GM23338 (cell line): Measurements from ENCODE around the gene OR2H1. TPM values are rescaled to one million over a fixed set of nuclear protein-coding genes. Genes with fewer than 3 reads are reported as not detected.

Experiments used
- ATAC-seq: fragments of 200-7000 bp; cut with Tn5 transposase; 3 replicates; pipeline ENCODE4 v1.9.1; 2020
- DNase-seq: peaks from one replicate; pipeline ENCODE4 v3.0.0-alpha.2; 2015; ENCODE audit warnings: low spot score
- H2AFZ ChIP-seq: fragments of 200-600 bp; sonication (generic); 2 replicates; pipeline ENCODE4 v1.8.0; 2016; ENCODE audit warnings: antibody characterized with exemption, mild to moderate bottlenecking, moderate library complexity
- H3F3A ChIP-seq: fragments of 200-600 bp; sonication (generic); replicated peaks from 2 replicates; pipeline ENCODE4 v1.8.0; 2017; ENCODE audit warnings: antibody characterized with exemption, mixed run types, low read depth
- H3K27ac ChIP-seq: fragments of 200-600 bp; sonication (generic); 2 replicates; pipeline ENCODE4 v1.6.1; 2016; ENCODE audit warnings: low read depth
- H3K27me3 ChIP-seq: fragments of 200-600 bp; sonication (generic); 2 replicates; pipeline ENCODE4 v1.8.0; 2016; ENCODE audit warnings: mild to moderate bottlenecking, mixed run types, moderate library complexity; ENCODE audit not compliant: insufficient read depth
- H3K36me3 ChIP-seq: fragments of 200-600 bp; sonication (generic); 2 replicates; pipeline ENCODE4 v1.8.0; 2016; ENCODE audit warnings: mild to moderate bottlenecking; ENCODE audit not compliant: insufficient read depth
- H3K4me1 ChIP-seq: fragments of 200-600 bp; sonication (generic); 2 replicates; pipeline ENCODE4 v1.8.0; 2016; ENCODE audit warnings: mild to moderate bottlenecking, moderate library complexity; ENCODE audit not compliant: insufficient read depth
- H3K4me2 ChIP-seq: fragments of 200-600 bp; sonication (generic); 2 replicates; pipeline ENCODE4 v1.7.1; 2017; ENCODE audit warnings: mixed run types
- H3K4me3 ChIP-seq: fragments of 200-600 bp; sonication (generic); 2 replicates; pipeline ENCODE4 v1.6.1; 2016; ENCODE audit warnings: mixed run types
- H3K79me2 ChIP-seq: fragments of 200-600 bp; sonication (generic); replicated peaks from 2 replicates; pipeline ENCODE4 v1.8.0; 2017; ENCODE audit warnings: mild to moderate bottlenecking; ENCODE audit not compliant: insufficient read depth
- H3K9me2 ChIP-seq: fragments of 200-600 bp; sonication (generic); 2 replicates; pipeline ENCODE4 v1.8.0; 2017; ENCODE audit not compliant: insufficient read depth
- H4K20me1 ChIP-seq: fragments of 200-600 bp; sonication (generic); replicated peaks from 2 replicates; pipeline ENCODE4 v1.8.0; 2017; ENCODE audit warnings: mild to moderate bottlenecking; ENCODE audit not compliant: insufficient read depth
- H3K27ac Mint-ChIP-seq: 2 replicates; pipeline ENCODE4 v1.8.0; 2020; ENCODE audit warnings: inconsistent platforms, mild to moderate bottlenecking, moderate library complexity, mixed read lengths
- H3K27me3 Mint-ChIP-seq: 3 replicates; pipeline ENCODE4 v1.8.0; 2022; ENCODE audit warnings: low read depth, mild to moderate bottlenecking, moderate library complexity, mixed read lengths, inconsistent platforms; ENCODE audit not compliant: insufficient read depth, poor library complexity
- H3K36me3 Mint-ChIP-seq: 3 replicates; pipeline ENCODE4 v1.8.0; 2021; ENCODE audit warnings: low read depth, mild to moderate bottlenecking, inconsistent platforms, moderate library complexity, mixed read lengths
- H3K4me1 Mint-ChIP-seq: 3 replicates; pipeline ENCODE4 v1.8.0; 2020; ENCODE audit warnings: mild to moderate bottlenecking, inconsistent platforms, mixed read lengths
- H3K4me3 Mint-ChIP-seq: 3 replicates; pipeline ENCODE4 v1.8.0; 2021; ENCODE audit warnings: moderate library complexity, mild to moderate bottlenecking, inconsistent platforms, mixed read lengths
- H3K9me3 Mint-ChIP-seq: 3 replicates; pipeline ENCODE4 v1.8.0; 2020; ENCODE audit warnings: moderate library complexity, mild to moderate bottlenecking, inconsistent platforms, mixed read lengths
- CREB1 ChIP-seq: fragments of 250-450 bp; sonication (Bioruptor Pico); IDR thresholded peaks from 2 replicates; pipeline ENCODE4 v1.5.0; 2020; ENCODE audit warnings: low read depth, mild to moderate bottlenecking, moderate library complexity
- CTCF ChIP-seq, 2 experiments: fragments of 200-600 bp in 1 of 2; sonication (generic) in 1 of 2; conservative IDR thresholded peaks; 2 replicates each; pipeline versions ENCODE4 v1.5.1 to v1.6.1; 2016 to 2017; ENCODE audit warnings: antibody characterized with exemption in 2 of 2, low read depth in 2 of 2, mild to moderate bottlenecking in 2 of 2, moderate library complexity in 1 of 2
- ETS1 ChIP-seq: IDR thresholded peaks from 2 replicates; pipeline ENCODE4 v1.6.1; 2016; ENCODE audit warnings: antibody characterized with exemption
- EZH2 ChIP-seq: fragments of 200-600 bp; sonication (generic); IDR thresholded peaks from one replicate; pipeline ENCODE4 v1.8.0; 2017; ENCODE audit warnings: antibody characterized with exemption, mild to moderate bottlenecking, low read depth; ENCODE audit not compliant: unreplicated experiment
- JUNB ChIP-seq: IDR thresholded peaks from one replicate; pipeline ENCODE4 v1.6.1; 2016; ENCODE audit warnings: antibody characterized with exemption; ENCODE audit not compliant: unreplicated experiment
- NANOG ChIP-seq: IDR thresholded peaks from 2 replicates; pipeline ENCODE4 v1.6.1; 2016; ENCODE audit warnings: antibody characterized with exemption, borderline replicate concordance
- POLR2AphosphoS5 ChIP-seq: IDR thresholded peaks from 2 replicates; pipeline ENCODE4 v1.6.1; 2016; ENCODE audit warnings: antibody characterized with exemption, low read depth
- REST ChIP-seq: IDR thresholded peaks from one replicate; pipeline ENCODE4 v1.6.1; 2018; ENCODE audit warnings: antibody characterized with exemption; ENCODE audit not compliant: unreplicated experiment
- STAT1 ChIP-seq: IDR thresholded peaks from one replicate; pipeline ENCODE4 v1.6.1; 2016; ENCODE audit warnings: antibody characterized with exemption; ENCODE audit not compliant: unreplicated experiment
- ZNF114 ChIP-seq: fragments of 250-450 bp; sonication (Bioruptor Pico); IDR thresholded peaks from 2 replicates; pipeline ENCODE4 v1.5.0; 2020; ENCODE audit warnings: mild to moderate bottlenecking, moderate library complexity
- ZNF462 ChIP-seq: fragments of 250-450 bp; sonication (Bioruptor Pico); IDR thresholded peaks from 2 replicates; pipeline ENCODE4 v1.5.0; 2020; ENCODE audit warnings: mild to moderate bottlenecking, moderate library complexity
- polyA plus RNA-seq: library from polyadenylated mRNA; unstranded; fragments of >200 nt; fragmentation: Nextera tagmentation; extraction: Ambion mirVana; gene quantifications from 2 replicates; pipeline ENCODE4 v1.2.1, GENCODE V29; 2016
- total RNA-seq: library from RNA; depleted of rRNA; stranded (reverse); fragments of >200 nt; shearing (Covaris generic); gene quantifications from 2 replicates; pipeline ENCODE4 v1.2.3, GENCODE V29; 2014

Gene OR2H1
- total and polyA plus RNA-seq, 2 experiments from 2014 or later: not detected

- H3K4me1 Mint-ChIP-seq: no peaks in the 10 kb centered on the region
- Histone ChIP-seq H3K36me3 (no peaks in the 10 kb centered on the region), H3K4me3 (no peak overlapping the region), H3K27me3 (no peaks in the 10 kb centered on the region), H3K79me2 (no peaks in the 10 kb centered on the region), H3K4me1 (no peaks in the 10 kb centered on the region), H3F3A (no peaks in the 10 kb centered on the region), H4K20me1 (no peaks in the 10 kb centered on the region), H3K27ac (no peak overlapping the region), H3K4me2 (no peak overlapping the region), H2AFZ (no peak overlapping the region), H3K9me2 (0 out of 2 replicates have a peak, but pooled peaks cover 8% of the 10 kb centered on the region)
- no peak for TF ChIP-seq NANOG
- no peak for TF ChIP-seq CREB1 (CRISPR knock-in tag)
- TF ChIP-seq REST: no peak
- TF ChIP-seq EZH2: no peak
- no peak for TF ChIP-seq ETS1
- no peak for TF ChIP-seq STAT1
- TF ChIP-seq JUNB: no peak
- no peak for TF ChIP-seq CTCF (conservative IDR thresholded peaks at IDR 0.05; ENCODE audit: low read depth in 2 of 2)
- no peak for TF ChIP-seq ZNF462 (CRISPR knock-in tag)
- no peak for TF ChIP-seq POLR2AphosphoS5
- TF ChIP-seq ZNF114 (CRISPR knock-in tag): no peak
- DNase-seq (no peak), ATAC-seq (no peak)
- H3K27me3 Mint-ChIP-seq: peaks cover 6% of the 10 kb centered on the region
- no peaks in the 10 kb centered on the region; the same call in 2 of the 3 replicates for H3K9me3 Mint-ChIP-seq
- no peak overlapping the region for H3K4me3 Mint-ChIP-seq
- no peak overlapping the region for H3K27ac Mint-ChIP-seq
- H3K36me3 Mint-ChIP-seq: no peaks in the 10 kb centered on the region
Observed at GRCh38 chr6:29483735-29484134, 26.8 kb downstream of the OR2H1 start.
